A549 (cell line): ENCODE data around the gene RPP30. TPM values are rescaled to one million over a fixed set of nuclear protein-coding genes. Genes with fewer than 3 reads are reported as not detected.
"Not testable (repeated sequence)": the region's sequence is repeated elsewhere in the genome, so short reads cannot be mapped to it uniquely, and the experiment has no call there.

Experiments
- ATAC-seq, 2 experiments: fragments of 200-7000 bp in 1 of 2; fragments of >200 bp in 1 of 2; cut with Nextera tagmentation in 1 of 2; cut with Tn5 transposase in 1 of 2; 3 replicates each; pipeline versions ENCODE4 v1.8.0 to v1.9.1; 2018 to 2020; ENCODE audit warnings: mild to moderate bottlenecking in 1 of 2, moderate library complexity in 1 of 2
- CTCF ChIA-PET: fragments of 300-600 bp; sonication (Branson Sonifier 250); formaldehyde crosslinking; extraction: SDS; loops from one replicate; lab custom pipeline; 2021; ENCODE audit warnings: antibody characterized with exemption, inconsistent platforms; lab: Yijun Ruan, JAX
- POLR2A ChIA-PET: fragments of 350-600 bp; formaldehyde crosslinking; extraction: SDS; loops from one replicate; lab custom pipeline; 2021; ENCODE audit warnings: antibody characterized with exemption, inconsistent platforms; lab: Yijun Ruan, JAX
- DNase-seq, 2 experiments: peaks; one replicate each; pipeline versions ENCODE4 v3.0.0 to v3.0.0-alpha.2; 2011 to 2016; ENCODE audit warnings: low read depth in 1 of 2, low spot score in 1 of 2
- FAIRE-seq: peaks from 2 replicates; lab custom pipeline; 2011; peaks lifted over from hg19 to GRCh38; lab: Jason Lieb, UNC
- H3K27ac ChIP-seq, 2 experiments: fragments of >200 bp; sonication (Bioruptor Twin); formaldehyde crosslinking; 3 replicates each; pipeline ENCODE4 v1.5.1; 2016 to 2017
- H3K4me1 ChIP-seq: fragments of >200 bp; sonication (Bioruptor Twin); formaldehyde crosslinking; 3 replicates; pipeline ENCODE4 v1.6.1; 2016
- H3K4me2 ChIP-seq: fragments of >200 bp; sonication (Bioruptor Twin); formaldehyde crosslinking; 3 replicates; pipeline ENCODE4 v1.6.1; 2016
- H3K4me3 ChIP-seq: fragments of >200 bp; sonication (Bioruptor Twin); formaldehyde crosslinking; 3 replicates; pipeline ENCODE4 v1.5.1; 2016
- H3K9me3 ChIP-seq: fragments of >200 bp; sonication (Bioruptor Twin); formaldehyde crosslinking; 3 replicates; pipeline ENCODE4 v1.6.1; 2016
- BHLHE40 ChIP-seq: IDR thresholded peaks from 2 replicates; pipeline ENCODE4 v1.6.1; 2012; ENCODE audit warnings: low read depth, low read length, inconsistent platforms
- CBX2 ChIP-seq: fragments of 200-600 bp; sonication (generic); IDR thresholded peaks from 2 replicates; pipeline ENCODE4 v1.6.1; 2016; ENCODE audit warnings: low read depth, mild to moderate bottlenecking, borderline replicate concordance
- CEBPB ChIP-seq, 2 experiments: fragments of >200 bp in 1 of 2; sonication (Bioruptor Twin) in 1 of 2; formaldehyde crosslinking in 1 of 2; IDR thresholded peaks; 2 replicates each; pipeline ENCODE4 v1.6.1; 2012 to 2016
- CHD2 ChIP-seq: fragments of 150-350 bp; IDR thresholded peaks from 2 replicates; pipeline ENCODE4 v1.6.1; 2014; ENCODE audit warnings: low read length; ENCODE audit not compliant: partially characterized antibody
- CHD4 ChIP-seq: fragments of 200-600 bp; sonication (generic); IDR thresholded peaks from 2 replicates; pipeline ENCODE4 v1.6.1; 2016; ENCODE audit warnings: antibody characterized with exemption, mild to moderate bottlenecking, borderline replicate concordance
- EHF ChIP-seq: fragments of 250-450 bp; sonication (Bioruptor Pico); IDR thresholded peaks from 2 replicates; pipeline ENCODE4 v1.5.0; 2020; ENCODE audit warnings: mild to moderate bottlenecking
- FOSL2 ChIP-seq, 2 experiments: fragments of 450-650 bp in 1 of 2; fragments of >200 bp in 1 of 2; sonication (Bioruptor Twin) in 1 of 2; formaldehyde crosslinking; IDR thresholded peaks; 2 replicates each; pipeline versions ENCODE4 v1.5.0 to v1.6.1; 2016 to 2020; ENCODE audit warnings: mild to moderate bottlenecking in 1 of 2, moderate library complexity in 1 of 2
- HEYL ChIP-seq: fragments of 250-450 bp; sonication (Bioruptor Pico); IDR thresholded peaks from 2 replicates; pipeline ENCODE4 v1.8.0; 2021; ENCODE audit warnings: mild to moderate bottlenecking, moderate library complexity
- KDM1A ChIP-seq: fragments of 200-600 bp; sonication (generic); IDR thresholded peaks from 2 replicates; pipeline ENCODE4 v1.6.1; 2016; ENCODE audit warnings: low read depth, mild to moderate bottlenecking
- MAZ ChIP-seq: fragments of 150-350 bp; IDR thresholded peaks from 2 replicates; pipeline ENCODE4 v1.6.1; 2014; ENCODE audit warnings: antibody characterized with exemption, low read depth, low read length, borderline replicate concordance
- MYC ChIP-seq: IDR thresholded peaks from 2 replicates; pipeline ENCODE4 v1.6.1; 2012; ENCODE audit warnings: mild to moderate bottlenecking, inconsistent platforms, low read length, improper control_type of control experiment, borderline replicate concordance
- NFE2L2 ChIP-seq: fragments of 150-350 bp; conservative IDR thresholded peaks from 2 replicates; pipeline ENCODE4 v1.6.1; 2014; ENCODE audit warnings: low read length
- PBX3 ChIP-seq: IDR thresholded peaks from 2 replicates; pipeline ENCODE4 v1.6.1; 2012
- PHF8 ChIP-seq: fragments of 200-600 bp; sonication (generic); IDR thresholded peaks from 2 replicates; pipeline ENCODE4 v1.6.1; 2016; ENCODE audit warnings: low read depth, mild to moderate bottlenecking, antibody characterized with exemption, moderate library complexity, borderline replicate concordance
- REST ChIP-seq: fragments of 200-600 bp; sonication (generic); IDR thresholded peaks from 2 replicates; pipeline ENCODE4 v1.6.1; 2016; ENCODE audit warnings: antibody characterized with exemption, mild to moderate bottlenecking, moderate library complexity
- RNF2 ChIP-seq: fragments of 200-600 bp; sonication (generic); IDR thresholded peaks from 2 replicates; pipeline ENCODE4 v1.6.1; 2016; ENCODE audit warnings: low read depth, mild to moderate bottlenecking, antibody characterized with exemption, moderate library complexity, borderline replicate concordance
- SREBF2 ChIP-seq: fragments of 450-650 bp; IDR thresholded peaks from 2 replicates; pipeline ENCODE4 v1.6.1; 2014; ENCODE audit warnings: mild to moderate bottlenecking, moderate library complexity
- TP53 ChIP-seq: fragments of 250-450 bp; sonication (Bioruptor Pico); IDR thresholded peaks from 2 replicates; pipeline ENCODE4 v1.5.0; 2021; ENCODE audit warnings: mild to moderate bottlenecking, moderate library complexity
- ZNF302 ChIP-seq: fragments of 250-450 bp; sonication (Bioruptor Pico); IDR thresholded peaks from 2 replicates; pipeline ENCODE4 v1.9.0; 2021; ENCODE audit warnings: inconsistent platforms, mild to moderate bottlenecking, moderate library complexity
- WGBS: methylation state at CpG from one replicate; pipeline ENCODE4 v1.1.6; 2017; ENCODE audit errors: missing lambda C conversion rate; 5-methylcytosine and 5-hydroxymethylcytosine counted together
- polyA plus RNA-seq, 4 experiments: library from polyadenylated mRNA; depleted of rRNA in 3 of 4; stranded (reverse); fragments of >200 nt; fragmentation: RNase III in 1 of 4; extraction: RNeasy Plus Mini Kit Qiagen cat#74134 plus additional on column Dnase treatment in 1 of 4; gene quantifications; 2 replicates in 3 of 4; 3 replicates in 1 of 4; pipeline ENCODE4 v1.2.3, GENCODE V29; 2011 to 2017

RPP30 gene
- polyA plus RNA-seq, 2 of the 4 experiments (the other 2 are of a cell fraction): 54.3 to 70.9 TPM

GRCh38 chr10:90939116-90939515 is 67.3 kb downstream of the RPP30 start:
- FAIRE-seq (no peak), ATAC-seq (no peak), DNase-seq (no peak)
- Histone ChIP-seq H3K4me3 (no peak overlapping the region), H3K4me2 (no peak overlapping the region), H3K4me1 (peaks cover 10% of the 10 kb centered on the region; the same call in 1 of the 3 replicates), H3K9me3 (no peaks in the 10 kb centered on the region), H3K27ac (no peak overlapping the region)
- CTCF ChIA-PET: no interaction called here
- WGBS: 76% methylated on average over 1 of the region's 1 CpG
- TF ChIP-seq CHD4: no peak
- TF ChIP-seq CBX2: no peak
- no peak for TF ChIP-seq FOSL2 (IDR thresholded peaks at IDR 0.05)
- TF ChIP-seq FOSL2 (CRISPR knock-in tag; IDR thresholded peaks at IDR 0.05): no peak
- no peak for TF ChIP-seq RNF2
- no peak for TF ChIP-seq PBX3
- no peak for TF ChIP-seq BHLHE40
- TF ChIP-seq MYC: no peak
- no peak for TF ChIP-seq REST
- TF ChIP-seq TP53: no peak
- no peak for TF ChIP-seq MAZ
- TF ChIP-seq PHF8: no peak
- no peak for TF ChIP-seq HEYL (CRISPR knock-in tag)
- POLR2A ChIA-PET: no interaction called here

GRCh38 chr10:90939648-90940047 is 67.9 kb downstream of the RPP30 start:
- no peak for TF ChIP-seq CEBPB (IDR thresholded peaks at IDR 0.05)
- no peak for TF ChIP-seq EHF (CRISPR knock-in tag)
- TF ChIP-seq CHD2: no peak
- TF ChIP-seq SREBF2: no peak
- TF ChIP-seq TP53: no peak
- no peak for TF ChIP-seq ZNF302
- TF ChIP-seq CBX2: no peak
- no peak for TF ChIP-seq KDM1A
- no peak for TF ChIP-seq BHLHE40
- no peak for TF ChIP-seq NFE2L2
- DNase-seq (no peak), ATAC-seq (no peak), FAIRE-seq (no peak)
- Histone ChIP-seq H3K4me2 (no peak overlapping the region), H3K9me3 (no peaks in the 10 kb centered on the region), H3K27ac (no peak overlapping the region), H3K4me3 (no peak overlapping the region), H3K4me1 (peaks cover 10% of the 10 kb centered on the region; the same call in 1 of the 3 replicates)
- ChIA-PET POLR2A (no interaction called here), CTCF (no interaction called here)
- WGBS: 91% methylated on average over 6 of the region's 6 CpGs

- POLR2A ChIA-PET, H3K9me3 ChIP-seq, H3K4me2 ChIP-seq, H3K4me3 ChIP-seq, ATAC-seq, H3K4me1 ChIP-seq, DNase-seq, H3K27ac ChIP-seq, FAIRE-seq: not testable (repeated sequence)
- 83% methylated on average over 3 of the region's 3 CpGs for WGBS
- CTCF ChIA-PET: interaction anchor here (1.0 kb wide), 1 partner anchor 9 kb away, joined by 3 read pairs; no protein-coding TSS in a partner anchor
Measured at GRCh38 chr10:90942980-90943379, 71.2 kb downstream of the RPP30 start.
